H7 (cell line): ENCODE data around the gene CAV3. TPM values are rescaled to one million over a fixed set of nuclear protein-coding genes. Genes with fewer than 3 reads are reported as not detected.

Experiments
- DNase-seq: peaks from one replicate; pipeline ENCODE4 v3.0.0; 2012
- H3K27me3 ChIP-seq: 2 replicates; pipeline ENCODE4 v1.6.0; 2011; ENCODE audit warnings: mild to moderate bottlenecking, low read length; ENCODE audit not compliant: control insufficient read depth, insufficient read depth
- H3K36me3 ChIP-seq: replicated peaks from 2 replicates; pipeline ENCODE4 v1.5.1; 2011; ENCODE audit warnings: low read length; ENCODE audit not compliant: control insufficient read depth, insufficient read depth
- H3K4me3 ChIP-seq: 2 replicates; pipeline ENCODE4 v1.5.1; 2011; ENCODE audit warnings: low read depth, mild to moderate bottlenecking, control low read depth, low read length, moderate library complexity; ENCODE audit not compliant: insufficient read depth
- total RNA-seq: library from RNA; depleted of rRNA; stranded (reverse); fragments of >200 nt; shearing (Covaris generic); gene quantifications from 2 replicates; pipeline ENCODE4 v1.2.3, GENCODE V29; 2014

CAV3 gene
- total RNA-seq, 1 experiment from 2014 or later: not detected

DNA sequence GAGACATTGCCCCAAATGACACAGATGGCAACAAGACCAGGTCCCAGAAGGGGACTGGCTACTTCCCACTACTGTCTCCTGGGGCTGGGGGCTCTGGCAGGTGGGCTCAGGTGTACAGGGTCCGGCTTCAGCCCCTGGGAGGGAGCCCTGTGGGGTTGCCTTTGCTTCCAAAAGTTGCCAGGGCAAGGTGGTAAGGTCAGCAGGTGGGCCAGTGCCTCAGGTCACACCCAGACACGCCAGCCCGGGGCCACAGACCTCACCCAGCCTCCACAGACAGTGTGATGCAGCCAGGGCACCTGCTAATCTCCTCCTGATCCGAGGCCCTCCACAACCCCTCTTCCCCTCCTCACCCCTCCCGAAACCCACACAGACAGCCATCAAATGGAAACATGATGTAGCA, 28.3 kb downstream of the CAV3 start:
- H3K27me3 ChIP-seq: peaks cover 6% of the 10 kb centered on the region; the same call in 1 of the 2 replicates
- no peaks in the 10 kb centered on the region for H3K36me3 ChIP-seq
- DNase-seq: peak; percentile 7
- H3K4me3 ChIP-seq: no peak overlapping the region

GRCh38 chr3:8762607-8763377, 29.2 kb downstream of the CAV3 start:
- no peak overlapping the region for H3K4me3 ChIP-seq
- H3K27me3 ChIP-seq: peaks cover 12% of the 10 kb centered on the region; the same call in 1 of the 2 replicates
- H3K36me3 ChIP-seq: no peaks in the 10 kb centered on the region
- DNase-seq: peak; percentile 5

DNA sequence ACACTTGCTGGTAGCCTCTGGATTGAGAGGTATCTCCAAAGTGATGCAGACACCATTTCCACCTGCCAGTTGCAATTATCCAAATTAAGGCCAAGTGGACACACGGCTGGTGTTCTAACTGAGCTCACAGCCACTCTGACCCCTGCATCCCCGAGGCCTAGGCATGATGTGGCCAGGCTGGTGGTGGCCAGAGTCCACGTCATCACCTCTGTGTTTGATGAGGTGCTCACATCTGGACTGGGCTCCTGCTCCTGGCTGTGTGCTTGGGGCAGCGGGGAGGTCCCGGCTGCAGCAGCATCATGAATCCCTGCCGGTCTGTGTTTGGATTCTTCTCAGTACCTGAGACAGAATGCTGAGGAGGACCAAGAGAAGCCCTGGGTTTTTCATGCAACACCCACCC, 30.9 kb downstream of the CAV3 start:
- DNase-seq: no peak
- Histone ChIP-seq H3K27me3 (peaks cover 26% of the 10 kb centered on the region), H3K4me3 (no peak overlapping the region), H3K36me3 (no peaks in the 10 kb centered on the region)

DNA sequence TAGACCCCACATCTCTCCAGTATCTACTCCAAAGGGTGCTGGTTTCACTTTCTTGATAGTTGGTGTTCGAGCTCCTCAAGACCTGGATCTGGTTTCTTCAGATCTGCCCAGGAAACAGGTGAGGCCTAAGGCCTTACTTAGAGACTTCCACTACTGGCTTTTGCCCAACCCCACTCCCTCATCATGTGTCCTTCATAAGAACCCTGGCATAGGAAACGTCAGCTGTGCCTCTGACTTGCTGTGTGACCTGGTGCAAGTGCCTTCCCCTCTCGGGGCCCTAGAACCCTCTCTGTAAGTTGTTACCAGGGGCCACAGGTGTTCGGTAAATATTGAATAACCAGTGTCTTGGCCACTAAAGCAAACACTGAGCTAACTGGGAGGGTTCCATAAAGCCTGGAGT, 31.9 kb downstream of the CAV3 start:
- Histone ChIP-seq H3K36me3 (no peaks in the 10 kb centered on the region), H3K4me3 (no peak overlapping the region), H3K27me3 (peaks cover 26% of the 10 kb centered on the region)
- no peak for DNase-seq

DNA sequence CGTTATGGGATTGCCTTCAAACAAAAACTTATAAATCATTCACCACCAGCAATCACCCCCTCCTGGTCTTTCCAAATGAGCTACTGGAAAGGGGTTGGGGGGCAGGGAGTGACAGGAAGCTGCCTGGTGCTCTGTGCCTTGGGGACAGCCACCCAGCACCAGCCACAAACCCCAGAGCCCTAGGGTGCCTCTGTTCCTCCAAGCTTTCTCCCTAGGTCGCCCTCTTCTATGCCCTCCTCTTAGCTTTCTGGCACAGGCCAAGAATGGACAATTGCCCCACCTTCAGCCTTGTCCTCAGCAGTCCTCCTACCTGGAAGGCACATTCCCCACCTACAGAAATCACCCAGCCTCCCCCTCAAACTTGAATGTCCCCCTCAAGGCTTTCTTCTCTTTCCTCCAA, 32.5 kb downstream of the CAV3 start:
- DNase-seq: no peak
- Histone ChIP-seq H3K27me3 (peaks cover 26% of the 10 kb centered on the region), H3K36me3 (no peaks in the 10 kb centered on the region), H3K4me3 (no peak overlapping the region)

- no peaks in the 10 kb centered on the region for H3K36me3 ChIP-seq
- peaks cover 26% of the 10 kb centered on the region for H3K27me3 ChIP-seq
- no peak overlapping the region for H3K4me3 ChIP-seq
- no peak for DNase-seq
Measured at GRCh38 chr3:8767256-8767666, 33.7 kb downstream of the CAV3 start.

DNA sequence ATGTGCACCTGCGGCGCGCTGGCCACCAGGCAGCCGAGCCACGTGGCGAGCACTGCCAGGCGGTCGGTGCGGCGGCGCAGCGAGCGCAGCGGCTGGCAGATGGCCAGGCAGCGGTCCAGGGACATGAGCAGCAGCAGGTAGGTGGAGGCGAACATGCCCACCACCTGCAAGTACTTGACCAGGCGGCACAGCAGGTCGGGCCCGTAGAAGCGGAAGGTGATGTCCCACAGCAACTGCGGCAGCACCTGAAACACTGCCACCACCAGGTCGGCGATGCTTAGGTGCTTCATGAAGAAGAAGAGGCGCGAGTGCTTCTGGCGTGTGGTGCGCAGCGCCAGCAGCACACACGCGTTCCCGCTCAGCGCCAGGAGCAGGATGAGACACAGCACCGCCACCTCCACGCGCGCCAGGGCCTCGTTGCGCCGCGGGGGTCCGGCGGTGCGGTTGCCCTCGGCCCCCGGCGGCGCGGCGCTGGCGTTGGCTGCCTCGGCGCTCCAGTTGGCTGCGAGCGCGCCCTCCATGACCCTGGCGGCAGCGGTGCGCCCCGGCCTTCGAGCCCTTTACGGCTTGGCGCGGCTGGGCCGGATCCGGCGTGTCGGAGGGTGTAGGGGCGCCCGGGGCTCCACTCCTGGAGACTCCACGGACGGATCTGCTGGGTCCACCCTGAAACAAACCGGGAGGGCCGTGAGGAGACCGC, 34.2 kb downstream of the CAV3 start:
- peaks cover 26% of the 10 kb centered on the region for H3K27me3 ChIP-seq
- peak overlapping the region; percentile 41; the same call in 1 of the 2 replicates for H3K4me3 ChIP-seq
- H3K36me3 ChIP-seq: no peaks in the 10 kb centered on the region
- DNase-seq: peak; percentile 88

DNA sequence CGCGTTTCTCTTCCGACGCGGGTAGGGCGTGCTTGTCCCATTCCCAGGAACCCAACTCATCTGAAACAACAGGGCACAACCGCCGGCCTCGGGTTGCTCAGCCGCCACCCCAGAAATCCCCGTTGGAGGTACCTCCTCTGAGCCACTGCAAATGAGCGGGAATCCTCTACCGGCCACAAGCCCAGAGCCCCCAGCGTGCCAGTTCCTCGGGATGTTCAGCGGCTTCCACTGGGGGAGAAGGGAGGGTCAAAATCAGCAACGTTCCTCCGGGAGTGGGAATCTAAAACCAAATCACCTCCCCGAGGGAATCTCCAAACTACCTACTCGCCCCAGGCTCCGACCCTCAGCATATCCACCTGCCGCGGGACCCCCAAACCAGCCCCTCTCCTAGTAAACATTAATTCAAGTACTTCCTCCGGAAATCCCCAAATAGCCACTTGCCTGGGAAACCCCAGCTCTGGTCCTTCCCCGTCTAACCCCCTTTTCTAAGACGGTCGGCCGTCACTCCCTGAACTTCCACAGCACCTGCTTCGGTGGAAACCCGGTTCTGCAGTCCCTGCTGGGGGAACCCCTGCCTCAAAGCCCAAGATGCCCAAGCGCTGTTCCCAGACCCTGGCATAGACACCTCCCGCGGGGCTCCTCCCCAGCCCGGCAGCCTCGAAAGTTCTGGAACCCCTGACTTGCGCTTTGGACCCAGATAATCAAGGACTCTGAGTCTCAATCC, 34.9 kb downstream of the CAV3 start:
- Histone ChIP-seq H3K4me3 (peak overlapping the region; percentile 41; the same call in 1 of the 2 replicates), H3K36me3 (no peaks in the 10 kb centered on the region), H3K27me3 (peaks cover 26% of the 10 kb centered on the region)
- peak; percentile 73 for DNase-seq

DNA sequence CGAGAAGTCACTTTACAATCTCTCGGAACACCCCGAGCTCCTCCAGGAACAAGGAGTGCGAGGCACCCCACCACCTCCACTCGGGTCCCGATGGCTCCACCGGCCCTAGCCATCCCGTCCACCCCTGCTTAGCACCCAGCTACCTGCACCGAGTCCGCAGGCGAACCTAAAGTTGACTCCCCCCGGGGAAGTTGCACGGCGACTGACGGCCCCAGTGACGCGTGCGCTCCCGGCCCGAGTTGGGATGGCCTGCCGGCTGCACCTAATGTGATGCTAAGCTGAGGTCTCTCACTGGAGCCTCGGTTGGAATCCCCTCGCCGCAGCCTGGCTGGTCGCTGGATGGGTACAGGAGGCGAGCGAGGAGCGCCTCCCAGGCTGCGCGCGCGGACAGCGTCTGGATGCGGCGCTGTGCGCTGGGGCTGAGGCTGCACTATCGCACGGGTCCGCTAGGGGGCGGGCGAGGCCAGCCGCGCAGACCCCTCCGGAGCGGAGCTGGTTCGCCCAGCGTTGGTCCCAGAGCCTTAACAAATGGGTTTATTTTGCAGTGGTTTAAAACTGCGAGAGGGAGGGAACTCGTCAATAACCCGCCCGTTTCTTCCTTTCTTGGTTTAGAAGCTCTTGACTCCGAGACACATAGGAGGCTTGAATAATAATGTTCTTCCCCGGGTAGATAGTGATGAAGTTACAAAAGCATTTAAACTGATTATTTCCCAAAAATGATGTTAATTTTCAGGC, 35.7 kb downstream of the CAV3 start, which contains the start of gene OXTR:
Gene OXTR, minus strand, starts transcription at position 526 of the 735 bp plus-strand sequence. CDS start 1,426 bp downstream, outside the sequence.
- H3K36me3 ChIP-seq: no peaks in the 10 kb centered on the region
- H3K27me3 ChIP-seq: peaks cover 26% of the 10 kb centered on the region
- H3K4me3 ChIP-seq: peak within 1 kb of the TSS; percentile 41
- DNase-seq: peak; percentile 96

DNA sequence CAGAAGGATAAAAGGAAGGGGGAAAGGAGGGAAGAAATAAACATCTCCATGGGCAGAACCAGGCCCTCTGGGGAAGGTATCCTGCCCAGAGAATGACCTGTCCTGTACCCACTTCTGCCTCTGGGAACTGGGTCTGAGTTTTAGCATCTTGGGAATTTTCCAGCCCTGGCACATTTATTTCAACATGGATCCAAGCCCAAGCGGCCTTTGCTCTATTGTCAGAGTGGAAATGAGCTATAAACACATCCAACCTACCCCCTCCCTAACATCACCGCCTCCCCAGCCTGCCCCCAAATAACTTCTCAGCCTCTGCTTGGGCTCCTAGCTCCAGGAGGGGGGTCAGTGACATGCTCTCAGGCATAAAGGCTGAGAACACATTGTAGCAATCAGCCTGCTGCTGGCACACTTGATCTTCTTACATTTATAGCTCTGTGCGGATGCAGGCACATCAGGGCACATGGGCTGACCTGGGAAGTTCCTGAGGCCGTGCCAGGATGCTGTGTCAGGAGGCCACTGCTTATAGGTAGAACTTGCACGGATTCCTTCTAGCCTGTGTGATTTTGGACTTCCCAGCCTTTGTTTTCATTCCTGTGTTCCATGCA, 40.4 kb downstream of the CAV3 start:
- peaks cover 2% of the 10 kb centered on the region for H3K27me3 ChIP-seq
- no peak for DNase-seq

GRCh38 chr3:8775181-8775580, 41.6 kb downstream of the CAV3 start:
- Histone ChIP-seq H3K36me3 (no peaks in the 10 kb centered on the region), H3K27me3 (no peaks in the 10 kb centered on the region; the same call in 1 of the 2 replicates), H3K4me3 (no peak overlapping the region)
- DNase-seq: no peak

More for the DNA sequence above, 40.4 kb downstream of the CAV3 start:
- no peak overlapping the region for H3K4me3 ChIP-seq
- H3K36me3 ChIP-seq: no peaks in the 10 kb centered on the region

- no peak for DNase-seq
- Histone ChIP-seq H3K27me3 (no peaks in the 10 kb centered on the region; the same call in 1 of the 2 replicates), H3K36me3 (no peaks in the 10 kb centered on the region), H3K4me3 (no peak overlapping the region)
Measured at GRCh38 chr3:8775602-8776001, 42.0 kb downstream of the CAV3 start.

- H3K27me3 ChIP-seq: no peaks in the 10 kb centered on the region; the same call in 1 of the 2 replicates
- no peak for DNase-seq
- H3K4me3 ChIP-seq: no peak overlapping the region
- no peaks in the 10 kb centered on the region for H3K36me3 ChIP-seq
Measured at GRCh38 chr3:8776406-8776805, 42.8 kb downstream of the CAV3 start.
